WTC11 (cell line): Measurements from ENCODE around the gene CPNE6. TPM values are rescaled to one million over a fixed set of nuclear protein-coding genes. Genes with fewer than 3 reads are reported as not detected.
A peak's percentile ranks its signal among the peaks of the same experiment; 100 is the strongest.

ENCODE experiments used
- ATAC-seq: fragments of 200-7000 bp; cut with Tn5 transposase; 2 replicates; pipeline ENCODE4 v1.10.0; 2021; ENCODE audit warnings: mild to moderate bottlenecking, moderate library complexity
- CTCF ChIA-PET: fragments of 300-600 bp; sonication (Branson Sonifier 250); formaldehyde crosslinking; loops from one replicate; lab custom pipeline; 2021; ENCODE audit warnings: antibody characterized with exemption; lab: Charles Lee
- POLR2A ChIA-PET: fragments of 350-600 bp; sonication (Branson Sonifier 250); formaldehyde crosslinking; loops from one replicate; lab custom pipeline; 2021; ENCODE audit warnings: antibody characterized with exemption; lab: Charles Lee
- DNase-seq: peaks from one replicate; pipeline ENCODE4 v3.0.0; 2021; ENCODE audit warnings: low spot score
- H3K27ac Mint-ChIP-seq: 2 replicates; pipeline ENCODE4 v1.8.0; 2021; ENCODE audit warnings: mixed read lengths
- H3K27me3 Mint-ChIP-seq: 2 replicates; pipeline ENCODE4 v1.8.0; 2021; ENCODE audit warnings: low read depth, mild to moderate bottlenecking, moderate library complexity, mixed read lengths
- H3K36me3 Mint-ChIP-seq: 2 replicates; pipeline ENCODE4 v1.8.0; 2021; ENCODE audit warnings: mixed read lengths
- H3K4me1 Mint-ChIP-seq: 2 replicates; pipeline ENCODE4 v1.8.0; 2022; ENCODE audit warnings: mixed read lengths
- H3K4me3 Mint-ChIP-seq: 2 replicates; pipeline ENCODE4 v1.8.0; 2021; ENCODE audit warnings: mild to moderate bottlenecking, moderate library complexity, mixed read lengths
- H3K9me3 Mint-ChIP-seq: 2 replicates; pipeline ENCODE4 v1.8.0; 2021; ENCODE audit warnings: mixed read lengths
- AFF4 ChIP-seq: sonication (generic); formaldehyde crosslinking; IDR thresholded peaks from 2 replicates; pipeline ENCODE4 v1.8.1; 2023; ENCODE audit warnings: mild to moderate bottlenecking, missing genetic modification reagents, borderline replicate concordance
- EMX1 ChIP-seq: fragments of 250-450 bp; sonication (Bioruptor Pico); IDR thresholded peaks from 2 replicates; pipeline ENCODE4 v1.8.0; 2021; ENCODE audit warnings: mild to moderate bottlenecking
- ESRRA ChIP-seq: sonication (generic); formaldehyde crosslinking; IDR thresholded peaks from 2 replicates; pipeline ENCODE4 v1.8.1; 2022; ENCODE audit warnings: mild to moderate bottlenecking, missing genetic modification reagents, borderline replicate concordance
- FOXK1 ChIP-seq: sonication (generic); formaldehyde crosslinking; IDR thresholded peaks from 2 replicates; pipeline ENCODE4 v1.8.0; 2022; ENCODE audit warnings: mild to moderate bottlenecking, moderate library complexity, missing genetic modification reagents
- FOXP1 ChIP-seq: sonication (generic); formaldehyde crosslinking; IDR thresholded peaks from 2 replicates; pipeline ENCODE4 v1.8.0; 2022; ENCODE audit warnings: missing genetic modification reagents, mild to moderate bottlenecking, moderate library complexity, borderline replicate concordance
- GABPB1 ChIP-seq: sonication (generic); formaldehyde crosslinking; IDR thresholded peaks from 2 replicates; pipeline ENCODE4 v1.8.1; 2023; ENCODE audit warnings: mild to moderate bottlenecking, missing genetic modification reagents
- JUN ChIP-seq: sonication (generic); formaldehyde crosslinking; IDR thresholded peaks from 2 replicates; pipeline ENCODE4 v1.8.0; 2023; ENCODE audit warnings: mild to moderate bottlenecking, missing genetic modification reagents
- KAT7 ChIP-seq: sonication (generic); formaldehyde crosslinking; IDR thresholded peaks from 2 replicates; pipeline ENCODE4 v1.8.1; 2023; ENCODE audit warnings: missing genetic modification reagents, mild to moderate bottlenecking, borderline replicate concordance
- MXD4 ChIP-seq: fragments of 250-450 bp; sonication (Bioruptor Pico); IDR thresholded peaks from 2 replicates; pipeline ENCODE4 v1.8.0; 2021; ENCODE audit warnings: mild to moderate bottlenecking, moderate library complexity, borderline replicate concordance
- MYBL2 ChIP-seq: sonication (generic); formaldehyde crosslinking; IDR thresholded peaks from 2 replicates; pipeline ENCODE4 v1.8.1; 2023; ENCODE audit warnings: mild to moderate bottlenecking, moderate library complexity, missing genetic modification reagents
- NFE2L1 ChIP-seq: sonication (generic); formaldehyde crosslinking; IDR thresholded peaks from 2 replicates; pipeline ENCODE4 v1.8.1; 2023; ENCODE audit warnings: missing genetic modification reagents
- NR1H2 ChIP-seq: sonication (generic); formaldehyde crosslinking; IDR thresholded peaks from 2 replicates; pipeline ENCODE4 v1.9.0; 2021; ENCODE audit warnings: mild to moderate bottlenecking, moderate library complexity, missing genetic modification reagents
- OVOL2 ChIP-seq: fragments of 250-450 bp; sonication (Bioruptor Pico); IDR thresholded peaks from 2 replicates; pipeline ENCODE4 v1.9.0; 2021; ENCODE audit warnings: mild to moderate bottlenecking, borderline replicate concordance
- RORB ChIP-seq: fragments of 250-450 bp; sonication (Bioruptor Pico); IDR thresholded peaks from 2 replicates; pipeline ENCODE4 v1.9.0; 2021; ENCODE audit warnings: mild to moderate bottlenecking
- SP1 ChIP-seq: sonication (generic); formaldehyde crosslinking; conservative IDR thresholded peaks from 2 replicates; pipeline ENCODE4 v1.8.1; 2022; ENCODE audit warnings: missing genetic modification reagents
- STAT6 ChIP-seq: sonication (generic); formaldehyde crosslinking; conservative IDR thresholded peaks from 2 replicates; pipeline ENCODE4 v1.8.1; 2023; ENCODE audit warnings: mild to moderate bottlenecking, low read depth, missing genetic modification reagents, moderate library complexity
- ZBTB21 ChIP-seq: sonication (generic); formaldehyde crosslinking; IDR thresholded peaks from 2 replicates; pipeline ENCODE4 v1.8.1; 2023; ENCODE audit warnings: mild to moderate bottlenecking, missing genetic modification reagents, borderline replicate concordance
- ZNF138 ChIP-seq: sonication (generic); formaldehyde crosslinking; conservative IDR thresholded peaks from 2 replicates; pipeline ENCODE4 v1.8.1; 2022; ENCODE audit warnings: mild to moderate bottlenecking, moderate library complexity, missing genetic modification reagents
- ZNF219 ChIP-seq: sonication (generic); formaldehyde crosslinking; IDR thresholded peaks from 2 replicates; pipeline ENCODE4 v1.8.0; 2023; ENCODE audit warnings: missing genetic modification reagents, mild to moderate bottlenecking, borderline replicate concordance
- ZNF512 ChIP-seq: sonication (generic); formaldehyde crosslinking; IDR thresholded peaks from 2 replicates; pipeline ENCODE4 v1.8.1; 2022; ENCODE audit warnings: missing genetic modification reagents, borderline replicate concordance
- total RNA-seq: library from RNA; stranded (reverse); gene quantifications from 3 replicates; pipeline ENCODE4 v1.2.3, GENCODE V29; 2021
- TF ChIP-seq, protein P1 (sequence below): sonication (generic); formaldehyde crosslinking; IDR thresholded peaks from 2 replicates; pipeline ENCODE4 v1.8.0; 2022; ENCODE audit warnings: mild to moderate bottlenecking, missing genetic modification reagents
- TF ChIP-seq, protein P2 (sequence below): sonication (generic); formaldehyde crosslinking; IDR thresholded peaks from 2 replicates; pipeline ENCODE4 v1.8.0; 2022; ENCODE audit warnings: mild to moderate bottlenecking, missing genetic modification reagents
- TF ChIP-seq, protein P3 (sequence below): sonication (generic); formaldehyde crosslinking; IDR thresholded peaks from 2 replicates; pipeline ENCODE4 v1.8.1; 2023; ENCODE audit warnings: mild to moderate bottlenecking, missing genetic modification reagents

Gene CPNE6
- total RNA-seq, 1 experiment from 2014 or later = not detected

GRCh38 chr14:24110060-24110459, 38.7 kb downstream of the CPNE6 start:
- ATAC-seq (no peak), DNase-seq (no peak)
- ChIA-PET POLR2A (interaction anchor here (0.5 to 3.6 kb wide), 6 partner anchors 9 to 441 kb away, joined by 3 to 11 read pairs (median 3); partner anchors contain the start of gene CARMIL3), CTCF (interaction anchor here (0.9 to 3.8 kb wide), 12 partner anchors 12 to 224 kb away, joined by 3 to 254 read pairs (median 5); partner anchors contain the start of genes CARMIL3, EMC9, IRF9 and PCK2)
- TF ChIP-seq SP1 (CRISPR knock-in tag) (no peak), ZNF512 (CRISPR knock-in tag) (no peak), MYBL2 (CRISPR knock-in tag) (no peak), GABPB1 (peak; percentile 29; the same call in 1 of the 2 replicates), STAT6 (CRISPR knock-in tag) (no peak), AFF4 (CRISPR knock-in tag) (no peak), OVOL2 (CRISPR knock-in tag) (no peak), FOXP1 (CRISPR knock-in tag) (no peak), MXD4 (CRISPR knock-in tag) (no peak)
- Mint-ChIP-seq H3K9me3 (peaks cover 7% of the 10 kb centered on the region), H3K27me3 (peaks cover 3% of the 10 kb centered on the region; the same call in 1 of the 2 replicates), H3K4me3 (no peak overlapping the region), H3K27ac (no peak overlapping the region), H3K4me1 (peaks cover 5% of the 10 kb centered on the region), H3K36me3 (peaks cover 7% of the 10 kb centered on the region)

GRCh38 chr14:24110523-24110922, 39.2 kb downstream of the CPNE6 start:
- H3K36me3 Mint-ChIP-seq = peaks cover 6% of the 10 kb centered on the region; the same call in 1 of the 2 replicates
- ATAC-seq (no peak), DNase-seq (no peak)
- CTCF ChIA-PET = interaction anchor here (0.7 to 3.8 kb wide), 10 partner anchors 17 to 223 kb away, joined by 3 to 254 read pairs (median 5); partner anchors contain the start of genes CARMIL3, EMC9, IRF9 and PCK2
- TF ChIP-seq JUN (CRISPR knock-in tag) (no peak), FOXK1 (CRISPR knock-in tag) (no peak), NR1H2 (CRISPR knock-in tag) (no peak), NFE2L1 (CRISPR knock-in tag) (no peak), ZNF138 (no peak), RORB (CRISPR knock-in tag) (no peak), ESRRA (no peak), SP1 (CRISPR knock-in tag) (no peak), EMX1 (CRISPR knock-in tag) (no peak), ZNF219 (CRISPR knock-in tag) (no peak), KAT7 (CRISPR knock-in tag) (no peak), ZBTB21 (no peak)
- TF ChIP-seq, protein P1, sequence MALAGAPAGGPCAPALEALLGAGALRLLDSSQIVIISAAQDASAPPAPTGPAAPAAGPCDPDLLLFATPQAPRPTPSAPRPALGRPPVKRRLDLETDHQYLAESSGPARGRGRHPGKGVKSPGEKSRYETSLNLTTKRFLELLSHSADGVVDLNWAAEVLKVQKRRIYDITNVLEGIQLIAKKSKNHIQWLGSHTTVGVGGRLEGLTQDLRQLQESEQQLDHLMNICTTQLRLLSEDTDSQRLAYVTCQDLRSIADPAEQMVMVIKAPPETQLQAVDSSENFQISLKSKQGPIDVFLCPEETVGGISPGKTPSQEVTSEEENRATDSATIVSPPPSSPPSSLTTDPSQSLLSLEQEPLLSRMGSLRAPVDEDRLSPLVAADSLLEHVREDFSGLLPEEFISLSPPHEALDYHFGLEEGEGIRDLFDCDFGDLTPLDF (CRISPR knock-in tag) = no peak
- TF ChIP-seq, protein P2, sequence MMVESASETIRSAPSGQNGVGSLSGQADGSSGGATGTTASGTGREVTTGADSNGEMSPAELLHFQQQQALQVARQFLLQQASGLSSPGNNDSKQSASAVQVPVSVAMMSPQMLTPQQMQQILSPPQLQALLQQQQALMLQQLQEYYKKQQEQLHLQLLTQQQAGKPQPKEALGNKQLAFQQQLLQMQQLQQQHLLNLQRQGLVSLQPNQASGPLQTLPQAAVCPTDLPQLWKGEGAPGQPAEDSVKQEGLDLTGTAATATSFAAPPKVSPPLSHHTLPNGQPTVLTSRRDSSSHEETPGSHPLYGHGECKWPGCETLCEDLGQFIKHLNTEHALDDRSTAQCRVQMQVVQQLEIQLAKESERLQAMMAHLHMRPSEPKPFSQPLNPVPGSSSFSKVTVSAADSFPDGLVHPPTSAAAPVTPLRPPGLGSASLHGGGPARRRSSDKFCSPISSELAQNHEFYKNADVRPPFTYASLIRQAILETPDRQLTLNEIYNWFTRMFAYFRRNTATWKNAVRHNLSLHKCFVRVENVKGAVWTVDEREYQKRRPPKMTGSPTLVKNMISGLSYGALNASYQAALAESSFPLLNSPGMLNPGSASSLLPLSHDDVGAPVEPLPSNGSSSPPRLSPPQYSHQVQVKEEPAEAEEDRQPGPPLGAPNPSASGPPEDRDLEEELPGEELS (CRISPR knock-in tag) = no peak
- TF ChIP-seq, protein P3, sequence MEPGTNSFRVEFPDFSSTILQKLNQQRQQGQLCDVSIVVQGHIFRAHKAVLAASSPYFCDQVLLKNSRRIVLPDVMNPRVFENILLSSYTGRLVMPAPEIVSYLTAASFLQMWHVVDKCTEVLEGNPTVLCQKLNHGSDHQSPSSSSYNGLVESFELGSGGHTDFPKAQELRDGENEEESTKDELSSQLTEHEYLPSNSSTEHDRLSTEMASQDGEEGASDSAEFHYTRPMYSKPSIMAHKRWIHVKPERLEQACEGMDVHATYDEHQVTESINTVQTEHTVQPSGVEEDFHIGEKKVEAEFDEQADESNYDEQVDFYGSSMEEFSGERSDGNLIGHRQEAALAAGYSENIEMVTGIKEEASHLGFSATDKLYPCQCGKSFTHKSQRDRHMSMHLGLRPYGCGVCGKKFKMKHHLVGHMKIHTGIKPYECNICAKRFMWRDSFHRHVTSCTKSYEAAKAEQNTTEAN (CRISPR knock-in tag) = no peak
- no peak overlapping the region for H3K27ac Mint-ChIP-seq
- peaks cover 4% of the 10 kb centered on the region; the same call in 1 of the 2 replicates for H3K9me3 Mint-ChIP-seq
- no peak overlapping the region for H3K4me3 Mint-ChIP-seq
- peaks cover 4% of the 10 kb centered on the region; the same call in 1 of the 2 replicates for H3K27me3 Mint-ChIP-seq
- H3K4me1 Mint-ChIP-seq = peaks cover 9% of the 10 kb centered on the region
- POLR2A ChIA-PET = interaction anchor here (0.9 to 3.6 kb wide), 2 partner anchors 41 to 59 kb away, joined by 3 to 11 read pairs; partner anchors contain the start of gene CARMIL3
